H9 (cell line): Measurements from ENCODE around the gene EPS8L1. TPM values are rescaled to one million over a fixed set of nuclear protein-coding genes. Genes with fewer than 3 reads are reported as not detected.

Source experiments
- DNase-seq: peaks from one replicate; pipeline ENCODE4 v3.0.0-alpha.2; 2017
- H2AFZ ChIP-seq: one replicate; pipeline ENCODE4 v1.6.1; 2013; ENCODE audit warnings: mild to moderate bottlenecking, low read length, control low read depth, moderate library complexity
- H2AK5ac ChIP-seq: 2 replicates; pipeline ENCODE4 v1.6.1; 2013; ENCODE audit warnings: low read length, control low read depth, mixed read lengths; ENCODE audit not compliant: insufficient read length
- H2BK120ac ChIP-seq: one replicate; pipeline ENCODE4 v1.6.1; 2013; ENCODE audit warnings: low read depth, mild to moderate bottlenecking, low read length, control low read depth, inconsistent platforms; ENCODE audit not compliant: poor library complexity, severe bottlenecking
- H2BK12ac ChIP-seq: 2 replicates; pipeline ENCODE4 v1.6.1; 2013; ENCODE audit warnings: low read length, control low read depth, mixed read lengths, low read depth; ENCODE audit not compliant: insufficient read length
- H2BK15ac ChIP-seq: 2 replicates; pipeline ENCODE4 v1.6.1; 2013; ENCODE audit warnings: low read depth, low read length, control low read depth
- H2BK20ac ChIP-seq: one replicate; pipeline ENCODE4 v1.6.1; 2013; ENCODE audit warnings: low read depth, mild to moderate bottlenecking, low read length, control low read depth, inconsistent platforms; ENCODE audit not compliant: poor library complexity, severe bottlenecking
- H2BK5ac ChIP-seq: 2 replicates; pipeline ENCODE4 v1.6.1; 2013; ENCODE audit warnings: low read length, control low read depth, mixed read lengths; ENCODE audit not compliant: insufficient read length
- H3K14ac ChIP-seq: 2 replicates; pipeline ENCODE4 v1.6.1; 2013; ENCODE audit warnings: low read length, control low read depth; ENCODE audit not compliant: insufficient read depth
- H3K18ac ChIP-seq: 2 replicates; pipeline ENCODE4 v1.6.1; 2013; ENCODE audit warnings: low read depth, mild to moderate bottlenecking, mixed read lengths, low read length, control low read depth; ENCODE audit not compliant: insufficient read length
- H3K23ac ChIP-seq: 2 replicates; pipeline ENCODE4 v1.6.1; 2013; ENCODE audit warnings: low read length, control low read depth, mixed read lengths, low read depth; ENCODE audit not compliant: insufficient read length
- H3K23me2 ChIP-seq: 2 replicates; pipeline ENCODE4 v1.6.1; 2013; ENCODE audit warnings: low read depth, mild to moderate bottlenecking, mixed read lengths, low read length, control low read depth; ENCODE audit not compliant: insufficient read length, poor library complexity, severe bottlenecking
- H3K27ac ChIP-seq: 2 replicates; pipeline ENCODE4 v1.5.1; 2013; ENCODE audit warnings: low read length, control low read depth, mixed read lengths, low read depth; ENCODE audit not compliant: insufficient read length
- H3K27me3 ChIP-seq: 2 replicates; pipeline ENCODE4 v1.6.1; 2013; ENCODE audit warnings: low read length, control low read depth, inconsistent platforms; ENCODE audit not compliant: insufficient read depth
- H3K4ac ChIP-seq: 2 replicates; pipeline ENCODE4 v1.6.1; 2013; ENCODE audit warnings: low read depth, mild to moderate bottlenecking, control low read depth, inconsistent platforms, low read length, moderate library complexity
- H3K4me1 ChIP-seq: 2 replicates; pipeline ENCODE4 v1.6.1; 2013; ENCODE audit warnings: low read length, control low read depth, inconsistent platforms; ENCODE audit not compliant: insufficient read depth
- H3K4me2 ChIP-seq: 2 replicates; pipeline ENCODE4 v1.6.1; 2013; ENCODE audit warnings: low read length, control low read depth, mixed read lengths; ENCODE audit not compliant: insufficient read length, insufficient read depth
- H3K56ac ChIP-seq: 2 replicates; pipeline ENCODE4 v1.6.1; 2013; ENCODE audit warnings: low read depth, mild to moderate bottlenecking, mixed read lengths, low read length, control low read depth; ENCODE audit not compliant: insufficient read length
- H3K79me1 ChIP-seq: 2 replicates; pipeline ENCODE4 v1.6.1; 2013; ENCODE audit warnings: low read depth, mild to moderate bottlenecking, moderate library complexity, low read length, control low read depth, inconsistent platforms; ENCODE audit not compliant: insufficient read depth, poor library complexity, severe bottlenecking
- H3K79me2 ChIP-seq: 2 replicates; pipeline ENCODE4 v1.6.1; 2013; ENCODE audit warnings: low read length, control low read depth, inconsistent platforms; ENCODE audit not compliant: insufficient read depth
- H3K9ac ChIP-seq: 2 replicates; pipeline ENCODE4 v1.6.1; 2013; ENCODE audit warnings: low read length, control low read depth, mixed read lengths; ENCODE audit not compliant: insufficient read length; ENCODE audit errors: extremely low read depth
- H3K9me3 ChIP-seq: one replicate; pipeline ENCODE4 v1.6.1; 2013; ENCODE audit warnings: low read depth, low read length, inconsistent platforms; ENCODE audit not compliant: control insufficient read depth
- H3T11ph ChIP-seq: one replicate; pipeline ENCODE4 v1.6.1; 2013; ENCODE audit warnings: mild to moderate bottlenecking, low read length, control low read depth, inconsistent platforms
- H4K20me1 ChIP-seq: one replicate; pipeline ENCODE4 v1.6.1; 2013; ENCODE audit not compliant: control insufficient read depth, insufficient read length, insufficient read depth
- H4K5ac ChIP-seq: 2 replicates; pipeline ENCODE4 v1.6.1; 2013; ENCODE audit warnings: low read depth, mild to moderate bottlenecking, mixed read lengths, low read length, control low read depth; ENCODE audit not compliant: insufficient read length
- H4K8ac ChIP-seq: replicated peaks from 2 replicates; pipeline ENCODE4 v1.6.1; 2013; ENCODE audit warnings: low read length, control low read depth, mixed read lengths, low read depth; ENCODE audit not compliant: insufficient read length
- H4K91ac ChIP-seq: 2 replicates; pipeline ENCODE4 v1.6.1; 2013; ENCODE audit warnings: low read depth, mild to moderate bottlenecking, moderate library complexity, mixed read lengths, low read length, control low read depth; ENCODE audit not compliant: insufficient read length
- H3K27ac Mint-ChIP-seq, 3 experiments: 2 replicates in 2 of 3; 3 replicates in 1 of 3; pipeline ENCODE4 v1.8.0; 2020 to 2021; ENCODE audit warnings: mixed read lengths in 3 of 3, mild to moderate bottlenecking in 1 of 3, moderate library complexity in 1 of 3
- H3K27me3 Mint-ChIP-seq: 2 replicates; pipeline ENCODE4 v1.8.0; 2021; ENCODE audit warnings: low read depth, mild to moderate bottlenecking, moderate library complexity, mixed read lengths
- H3K36me3 Mint-ChIP-seq, 3 experiments: 2 replicates in 2 of 3; 3 replicates in 1 of 3; pipeline ENCODE4 v1.8.0; 2020 to 2021; ENCODE audit warnings: low read depth in 3 of 3, mixed read lengths in 3 of 3; ENCODE audit not compliant: insufficient read depth in 1 of 3
- H3K4me1 Mint-ChIP-seq, 2 experiments: 2 replicates each; pipeline ENCODE4 v1.8.0; 2020; ENCODE audit warnings: mixed read lengths in 2 of 2
- H3K4me3 Mint-ChIP-seq, 2 experiments: 2 replicates in 1 of 2; 3 replicates in 1 of 2; pipeline ENCODE4 v1.8.0; 2020 to 2021; ENCODE audit warnings: mild to moderate bottlenecking in 2 of 2, mixed read lengths in 2 of 2, moderate library complexity in 1 of 2
- H3K9me3 Mint-ChIP-seq, 2 experiments: 2 replicates in 1 of 2; 3 replicates in 1 of 2; pipeline ENCODE4 v1.8.0; 2020; ENCODE audit warnings: mild to moderate bottlenecking in 2 of 2, mixed read lengths in 2 of 2, moderate library complexity in 1 of 2
- WGBS: extraction: QIAGEN DNeasy Blood & Tissue Kit; methylation state at CpG from one replicate; pipeline ENCODE4 v1.1.7; 2013; ENCODE audit warnings: missing lambda C conversion rate, low lambda C conversion rate, mixed read lengths; ENCODE audit not compliant: insufficient read length; ENCODE audit errors: extremely low coverage; 5-methylcytosine and 5-hydroxymethylcytosine counted together
- total RNA-seq: library from RNA; stranded (reverse); gene quantifications from 2 replicates; pipeline ENCODE4 v1.2.1, GENCODE V29; 2021
- TF ChIP-seq, protein P1 (sequence below): fragments of 200-600 bp; sonication (generic); conservative IDR thresholded peaks from 3 replicates; pipeline ENCODE4 v1.8.0; 2021; ENCODE audit warnings: antibody characterized with exemption, mild to moderate bottlenecking

The EPS8L1 gene
- total RNA-seq, 1 experiment from 2014 or later, result 24.0 TPM

DNA sequence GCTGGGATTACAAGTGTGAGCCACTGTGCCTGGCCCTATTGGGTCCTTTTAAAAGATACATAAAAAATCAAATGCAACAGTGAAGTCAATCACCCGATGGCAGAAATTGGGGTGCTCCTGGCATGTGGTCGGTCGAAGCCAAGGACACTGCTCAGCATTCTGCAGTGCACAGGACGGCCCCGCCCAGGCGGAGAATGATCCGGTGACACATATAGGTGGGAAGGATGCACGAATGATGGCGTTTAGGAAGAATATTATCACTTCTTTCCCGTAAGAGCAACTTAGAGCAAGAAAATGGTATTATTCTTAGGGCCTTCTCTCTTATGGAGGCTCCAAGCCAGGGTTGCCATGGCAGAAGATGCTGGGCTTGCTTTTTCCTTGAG, 34.4 kb upstream of the EPS8L1 start:
- Histone ChIP-seq H3K23me2 (no peaks in the 10 kb centered on the region), H3K23ac (no peak overlapping the region), H3K9me3 (no peaks in the 10 kb centered on the region), H3K9ac (no peak overlapping the region), H2BK20ac (no peak overlapping the region), H2BK120ac (no peak overlapping the region), H2AK5ac (no peak overlapping the region), H4K20me1 (no peaks in the 10 kb centered on the region), H2AFZ (no peak overlapping the region), H2BK15ac (no peak overlapping the region), H4K91ac (no peak overlapping the region), H3K18ac (no peak overlapping the region), H3K4me1 (no peaks in the 10 kb centered on the region), H2BK5ac (no peak overlapping the region), H4K5ac (no peak overlapping the region), H3K79me1 (no peaks in the 10 kb centered on the region), H3K27me3 (no peaks in the 10 kb centered on the region), H3K4me2 (no peak overlapping the region), H3K56ac (no peak overlapping the region), H3K27ac (no peak overlapping the region), H3K79me2 (no peaks in the 10 kb centered on the region), H2BK12ac (no peak overlapping the region), H3K14ac (no peak overlapping the region), H3T11ph (no peak overlapping the region), H4K8ac (no peak overlapping the region), H3K4ac (no peak overlapping the region)
- WGBS, result no CpG with 5 or more reads among the region's 10 CpGs
- H3K27ac Mint-ChIP-seq, result no peak overlapping the region; a peak in 1 of 7 replicates
- H3K4me3 Mint-ChIP-seq, result no peak overlapping the region
- no peak for DNase-seq
- TF ChIP-seq, protein P1, sequence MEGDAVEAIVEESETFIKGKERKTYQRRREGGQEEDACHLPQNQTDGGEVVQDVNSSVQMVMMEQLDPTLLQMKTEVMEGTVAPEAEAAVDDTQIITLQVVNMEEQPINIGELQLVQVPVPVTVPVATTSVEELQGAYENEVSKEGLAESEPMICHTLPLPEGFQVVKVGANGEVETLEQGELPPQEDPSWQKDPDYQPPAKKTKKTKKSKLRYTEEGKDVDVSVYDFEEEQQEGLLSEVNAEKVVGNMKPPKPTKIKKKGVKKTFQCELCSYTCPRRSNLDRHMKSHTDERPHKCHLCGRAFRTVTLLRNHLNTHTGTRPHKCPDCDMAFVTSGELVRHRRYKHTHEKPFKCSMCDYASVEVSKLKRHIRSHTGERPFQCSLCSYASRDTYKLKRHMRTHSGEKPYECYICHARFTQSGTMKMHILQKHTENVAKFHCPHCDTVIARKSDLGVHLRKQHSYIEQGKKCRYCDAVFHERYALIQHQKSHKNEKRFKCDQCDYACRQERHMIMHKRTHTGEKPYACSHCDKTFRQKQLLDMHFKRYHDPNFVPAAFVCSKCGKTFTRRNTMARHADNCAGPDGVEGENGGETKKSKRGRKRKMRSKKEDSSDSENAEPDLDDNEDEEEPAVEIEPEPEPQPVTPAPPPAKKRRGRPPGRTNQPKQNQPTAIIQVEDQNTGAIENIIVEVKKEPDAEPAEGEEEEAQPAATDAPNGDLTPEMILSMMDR, result no peak
- no peaks in the 10 kb centered on the region for H3K9me3 Mint-ChIP-seq
- no peaks in the 10 kb centered on the region for H3K27me3 Mint-ChIP-seq
- peaks cover 13 to 42% (median 13%) of the 10 kb centered on the region in 3 experiments; a peak in 6 of 7 replicates for H3K36me3 Mint-ChIP-seq
- H3K4me1 Mint-ChIP-seq, result no peaks in the 10 kb centered on the region
